Measurements from ENCODE around the gene METTL24.
"Not testable (repeated sequence)": the region's sequence is repeated elsewhere in the genome, so short reads cannot be mapped to it uniquely, and the experiment has no call there.

METTL24 gene

DNA sequence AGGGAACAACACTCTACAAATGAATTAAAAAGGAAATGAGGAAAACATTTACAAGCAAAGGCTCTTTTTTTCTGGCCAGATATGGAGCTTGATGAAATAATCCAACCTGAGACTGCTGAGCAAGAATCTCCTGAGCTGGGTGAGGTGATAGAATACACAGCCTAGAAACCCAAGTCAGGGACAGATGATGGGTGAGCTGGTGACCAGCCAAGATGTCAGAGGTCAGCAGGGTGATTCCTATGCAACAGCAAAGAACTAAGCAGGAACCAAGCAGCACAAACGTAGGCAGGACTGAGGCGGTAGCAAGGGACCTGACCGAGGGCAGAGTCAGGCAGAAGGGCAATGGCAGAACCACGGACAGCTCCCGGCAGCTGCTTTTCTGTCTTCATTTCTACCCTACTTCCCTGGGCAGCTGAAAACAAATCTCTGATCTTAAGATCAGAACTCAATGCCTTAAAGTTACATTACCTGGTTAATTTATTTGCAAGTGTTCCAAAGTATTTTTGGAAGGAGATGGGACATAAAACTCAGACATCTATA is 102.9 kb downstream of the METTL24 start:
- no peak overlapping the region for H3K4me3 ChIP-seq (ENCODE audit: low read depth, low read length)
- TF ChIP-seq, protein P1, sequence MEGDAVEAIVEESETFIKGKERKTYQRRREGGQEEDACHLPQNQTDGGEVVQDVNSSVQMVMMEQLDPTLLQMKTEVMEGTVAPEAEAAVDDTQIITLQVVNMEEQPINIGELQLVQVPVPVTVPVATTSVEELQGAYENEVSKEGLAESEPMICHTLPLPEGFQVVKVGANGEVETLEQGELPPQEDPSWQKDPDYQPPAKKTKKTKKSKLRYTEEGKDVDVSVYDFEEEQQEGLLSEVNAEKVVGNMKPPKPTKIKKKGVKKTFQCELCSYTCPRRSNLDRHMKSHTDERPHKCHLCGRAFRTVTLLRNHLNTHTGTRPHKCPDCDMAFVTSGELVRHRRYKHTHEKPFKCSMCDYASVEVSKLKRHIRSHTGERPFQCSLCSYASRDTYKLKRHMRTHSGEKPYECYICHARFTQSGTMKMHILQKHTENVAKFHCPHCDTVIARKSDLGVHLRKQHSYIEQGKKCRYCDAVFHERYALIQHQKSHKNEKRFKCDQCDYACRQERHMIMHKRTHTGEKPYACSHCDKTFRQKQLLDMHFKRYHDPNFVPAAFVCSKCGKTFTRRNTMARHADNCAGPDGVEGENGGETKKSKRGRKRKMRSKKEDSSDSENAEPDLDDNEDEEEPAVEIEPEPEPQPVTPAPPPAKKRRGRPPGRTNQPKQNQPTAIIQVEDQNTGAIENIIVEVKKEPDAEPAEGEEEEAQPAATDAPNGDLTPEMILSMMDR (IDR thresholded peaks at IDR 0.05; ENCODE audit: low read depth, low read length, missing control alignments), result no peak
- in situ Hi-C loops (cut with HindIII; ENCODE audit: low pct_ligation_motif_present, low sequenced_read_pairs), result no loop called here
- no peaks in the 10 kb centered on the region for H3K27me3 ChIP-seq (replicated peaks)
- DNase-seq, result peak; percentile 45
- H3K36me3 ChIP-seq (replicated peaks), result no peaks in the 10 kb centered on the region
- no peak overlapping the region for H3K27ac ChIP-seq

DNA sequence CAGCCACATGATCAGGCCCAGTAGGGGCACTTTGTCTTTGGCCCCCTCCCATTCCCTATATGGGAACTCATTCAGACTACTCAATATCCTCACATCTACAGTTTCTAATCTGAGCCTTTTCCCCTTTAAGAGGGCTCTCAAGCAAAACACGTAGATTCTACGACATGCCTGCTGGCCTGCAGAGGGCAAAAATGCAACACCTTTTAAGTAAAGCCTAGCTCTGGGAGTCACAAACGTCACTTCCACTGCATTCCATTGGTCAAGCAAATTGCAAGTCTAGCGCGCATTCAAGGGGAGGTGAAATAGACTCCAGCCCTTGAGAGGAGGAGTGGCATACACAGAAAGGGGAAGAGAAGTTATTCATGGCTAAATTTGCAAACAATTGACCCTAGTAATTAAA is 107.3 kb downstream of the METTL24 start:
- Histone ChIP-seq H3K27ac (no peak overlapping the region), H3K4me3 (ENCODE audit: low read depth, low read length) (no peak overlapping the region), H3K27me3 (replicated peaks) (no peaks in the 10 kb centered on the region), H3K36me3 (replicated peaks) (no peaks in the 10 kb centered on the region)
- DNase-seq, result no peak
- in situ Hi-C loops (cut with HindIII; ENCODE audit: low pct_ligation_motif_present, low sequenced_read_pairs), result no loop called here
- TF ChIP-seq, protein P1 (IDR thresholded peaks at IDR 0.05; ENCODE audit: low read depth, low read length, missing control alignments), result no peak

DNA sequence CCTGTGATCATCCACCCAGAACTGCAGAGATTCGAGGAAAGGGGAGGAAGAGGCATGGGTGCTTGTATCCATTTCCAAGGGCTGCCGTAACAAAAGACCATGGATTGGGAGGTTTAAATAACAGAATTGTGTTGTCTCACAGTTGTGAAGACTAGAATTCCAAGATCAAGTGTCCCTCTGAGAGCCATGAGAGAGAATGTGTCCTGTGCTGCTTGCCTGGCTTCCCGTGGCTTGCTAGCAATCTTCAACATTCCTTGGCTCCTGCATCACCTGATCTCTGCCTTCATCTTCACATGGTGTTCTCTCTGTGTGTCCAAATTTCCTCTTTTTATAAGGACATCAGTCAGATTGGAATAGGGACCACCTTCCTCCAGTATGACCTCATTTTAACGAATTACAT is 108.1 kb downstream of the METTL24 start:
- in situ Hi-C loops (cut with HindIII; ENCODE audit: low pct_ligation_motif_present, low sequenced_read_pairs), result no loop called here
- Histone ChIP-seq H3K27ac (no peak overlapping the region), H3K27me3 (replicated peaks) (no peaks in the 10 kb centered on the region), H3K36me3 (replicated peaks) (no peaks in the 10 kb centered on the region), H3K4me3 (ENCODE audit: low read depth, low read length) (no peak overlapping the region)
- TF ChIP-seq, protein P1 (IDR thresholded peaks at IDR 0.05; ENCODE audit: low read depth, low read length, missing control alignments), result no peak
- DNase-seq, result no peak

DNA sequence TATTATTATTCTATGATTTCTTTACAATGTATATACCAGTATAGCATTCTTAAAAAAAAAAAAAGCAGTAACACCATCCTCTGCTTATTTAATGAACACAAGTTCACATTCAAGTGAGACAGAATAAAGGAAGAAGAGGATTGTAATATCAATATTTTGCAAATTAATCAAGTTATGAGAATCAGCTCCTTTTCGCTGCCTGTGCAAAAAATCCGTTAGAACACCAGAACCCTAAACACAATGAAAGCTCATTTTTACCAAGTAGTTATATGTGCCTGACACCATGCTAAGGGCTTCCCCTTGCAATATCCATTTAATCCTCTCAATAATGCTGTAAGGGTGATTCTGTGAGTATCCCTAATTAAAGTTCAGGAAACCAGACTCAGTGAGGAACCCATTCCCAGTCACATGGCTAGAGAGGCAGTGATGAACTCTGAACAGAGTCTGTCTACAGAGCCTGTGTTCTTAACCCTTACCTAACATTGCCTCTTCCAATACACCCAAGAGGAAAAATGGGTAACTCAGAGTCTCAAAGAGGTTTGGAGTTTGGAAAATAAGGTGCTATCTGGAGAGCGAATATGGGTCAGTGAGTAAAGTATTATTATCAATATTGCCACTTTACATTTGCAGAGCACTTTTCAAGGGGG is 111.1 kb downstream of the METTL24 start:
- no peak for DNase-seq
- TF ChIP-seq, protein P1 (IDR thresholded peaks at IDR 0.05; ENCODE audit: low read depth, low read length, missing control alignments), result no peak
- in situ Hi-C loops (cut with HindIII; ENCODE audit: low pct_ligation_motif_present, low sequenced_read_pairs), result no loop called here
- Histone ChIP-seq H3K4me3 (ENCODE audit: low read depth, low read length) (no peak overlapping the region), H3K27me3 (replicated peaks) (no peaks in the 10 kb centered on the region), H3K36me3 (replicated peaks) (no peaks in the 10 kb centered on the region), H3K27ac (no peak overlapping the region)

DNA sequence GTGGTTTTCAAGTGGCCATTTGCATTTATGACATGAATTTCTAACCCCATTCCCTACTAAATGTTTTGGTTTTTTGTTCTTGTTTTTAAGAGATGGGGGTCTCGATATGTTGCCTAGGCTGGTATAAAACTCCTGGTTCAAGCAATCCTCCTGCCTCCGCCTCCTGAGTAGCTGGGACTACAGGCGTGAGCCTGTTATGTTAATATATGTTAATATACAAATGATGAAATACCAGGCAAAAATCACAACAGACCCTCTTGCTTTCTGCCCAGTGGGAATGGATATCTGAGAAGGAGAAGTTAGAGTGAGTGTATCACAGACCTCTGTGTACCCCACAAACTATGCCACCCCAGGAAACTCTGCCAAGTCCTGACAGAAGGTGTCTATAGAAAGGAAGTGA is 111.8 kb downstream of the METTL24 start:
- no peaks in the 10 kb centered on the region for H3K27me3 ChIP-seq (replicated peaks)
- in situ Hi-C loops (cut with HindIII; ENCODE audit: low pct_ligation_motif_present, low sequenced_read_pairs), result no loop called here
- TF ChIP-seq, protein P1 (IDR thresholded peaks at IDR 0.05; ENCODE audit: low read depth, low read length, missing control alignments), result no peak
- H3K4me3 ChIP-seq (ENCODE audit: low read depth, low read length), result no peak overlapping the region
- no peaks in the 10 kb centered on the region for H3K36me3 ChIP-seq (replicated peaks)
- H3K27ac ChIP-seq, result no peak overlapping the region
- no peak for DNase-seq

DNA sequence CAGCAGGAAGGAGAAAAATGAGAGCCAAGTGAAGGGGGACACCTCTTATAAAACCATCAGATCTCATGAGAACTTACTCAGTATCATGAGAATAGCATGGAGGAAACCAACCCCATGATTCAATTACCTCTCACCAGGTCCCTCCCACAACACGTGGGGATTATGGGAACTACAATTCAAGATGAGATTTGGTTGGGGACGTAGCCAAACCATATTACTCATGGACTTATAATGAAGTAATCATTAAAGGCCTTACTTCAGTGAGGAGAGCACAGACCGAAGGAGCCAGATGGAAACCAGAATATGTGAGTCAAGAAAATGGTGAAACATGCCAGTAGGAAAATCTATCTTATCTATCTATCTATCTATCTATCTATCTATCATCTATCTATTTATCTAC is 113.5 kb downstream of the METTL24 start:
- in situ Hi-C loops (cut with HindIII; ENCODE audit: low pct_ligation_motif_present, low sequenced_read_pairs); H3K27me3 ChIP-seq (replicated peaks); DNase-seq; H3K4me3 ChIP-seq (ENCODE audit: low read depth, low read length); H3K27ac ChIP-seq; H3K36me3 ChIP-seq (replicated peaks): not testable (repeated sequence)
